IMR-90 (cell line): ENCODE data around the gene KIAA0825.

ENCODE experiments used
- BHLHE40 ChIP-seq: fragments of 150-350 bp; IDR thresholded peaks from 2 replicates; pipeline ENCODE4 v1.6.1; 2016; ENCODE audit warnings: mild to moderate bottlenecking, low read depth, low read length
- CTCF ChIP-seq: conservative IDR thresholded peaks from 2 replicates; pipeline ENCODE4 v1.5.1; 2012; ENCODE audit warnings: mild to moderate bottlenecking, low read depth, low read length, improper control_type of control experiment
- POLR2A ChIP-seq: IDR thresholded peaks from 2 replicates; pipeline ENCODE4 v1.6.1; 2012; ENCODE audit warnings: mild to moderate bottlenecking, low read depth, low read length
- RAD21 ChIP-seq: IDR thresholded peaks from 2 replicates; pipeline ENCODE4 v1.6.1; 2012; ENCODE audit warnings: low read length, improper control_type of control experiment
- SMC3 ChIP-seq: fragments of 150-350 bp; IDR thresholded peaks from 2 replicates; pipeline ENCODE4 v1.6.1; 2016; ENCODE audit warnings: low read depth, mild to moderate bottlenecking, antibody characterized with exemption, low read length, moderate library complexity
- USF2 ChIP-seq: fragments of 150-350 bp; IDR thresholded peaks from 2 replicates; pipeline ENCODE4 v1.6.1; 2017; ENCODE audit warnings: mild to moderate bottlenecking, antibody characterized with exemption, low read length, low read depth

GRCh38 chr5:94562327-94562971 is 56.0 kb downstream of the KIAA0825 start:
- TF ChIP-seq CTCF = no peak
- TF ChIP-seq POLR2A = no peak
- TF ChIP-seq RAD21 = no peak
- TF ChIP-seq USF2 = no peak
- TF ChIP-seq SMC3 = no peak
- no peak for TF ChIP-seq BHLHE40
